Fibroblast of skin of back (primary cell): ENCODE data around the gene TSC2.
A peak's percentile ranks its signal among the peaks of the same experiment; 100 is the strongest.
"Not testable (repeated sequence)": the region's sequence is repeated elsewhere in the genome, so short reads cannot be mapped to it uniquely, and the experiment has no call there.

Experiments
- DNase-seq: peaks from one replicate; pipeline ENCODE4 v3.0.0-alpha.2; 2013

Gene TSC2

GRCh38 chr16:2009791-2010510 is 37.8 kb upstream of the TSC2 start, which contains the start of gene ZNF598:
ZNF598 (minus strand) TSS chr16:2009821.
- peak; percentile 91 for DNase-seq

DNA sequence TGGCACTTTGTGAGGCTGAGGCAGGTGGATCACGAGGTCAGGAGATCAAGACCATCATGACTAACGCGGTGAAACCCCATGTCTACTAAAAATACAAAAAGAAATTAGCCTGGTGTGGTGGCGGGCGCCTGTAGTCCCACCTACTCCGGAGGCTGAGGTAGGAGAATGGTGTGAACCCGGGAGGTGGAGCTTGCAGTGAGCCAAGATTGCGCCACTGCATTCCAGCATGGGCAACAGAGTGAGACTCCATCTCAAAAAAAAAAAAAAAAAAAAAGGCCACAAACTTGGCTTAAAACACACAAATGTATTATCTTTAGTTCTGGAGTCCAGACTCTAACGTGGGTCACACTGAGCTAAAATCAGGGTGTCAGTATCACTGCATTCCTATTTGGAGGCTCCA is 36.1 kb upstream of the TSC2 start:
- DNase-seq: not testable (repeated sequence)

- no peak for DNase-seq
Observed at GRCh38 chr16:2013527-2013926, 34.3 kb upstream of the TSC2 start.

DNA sequence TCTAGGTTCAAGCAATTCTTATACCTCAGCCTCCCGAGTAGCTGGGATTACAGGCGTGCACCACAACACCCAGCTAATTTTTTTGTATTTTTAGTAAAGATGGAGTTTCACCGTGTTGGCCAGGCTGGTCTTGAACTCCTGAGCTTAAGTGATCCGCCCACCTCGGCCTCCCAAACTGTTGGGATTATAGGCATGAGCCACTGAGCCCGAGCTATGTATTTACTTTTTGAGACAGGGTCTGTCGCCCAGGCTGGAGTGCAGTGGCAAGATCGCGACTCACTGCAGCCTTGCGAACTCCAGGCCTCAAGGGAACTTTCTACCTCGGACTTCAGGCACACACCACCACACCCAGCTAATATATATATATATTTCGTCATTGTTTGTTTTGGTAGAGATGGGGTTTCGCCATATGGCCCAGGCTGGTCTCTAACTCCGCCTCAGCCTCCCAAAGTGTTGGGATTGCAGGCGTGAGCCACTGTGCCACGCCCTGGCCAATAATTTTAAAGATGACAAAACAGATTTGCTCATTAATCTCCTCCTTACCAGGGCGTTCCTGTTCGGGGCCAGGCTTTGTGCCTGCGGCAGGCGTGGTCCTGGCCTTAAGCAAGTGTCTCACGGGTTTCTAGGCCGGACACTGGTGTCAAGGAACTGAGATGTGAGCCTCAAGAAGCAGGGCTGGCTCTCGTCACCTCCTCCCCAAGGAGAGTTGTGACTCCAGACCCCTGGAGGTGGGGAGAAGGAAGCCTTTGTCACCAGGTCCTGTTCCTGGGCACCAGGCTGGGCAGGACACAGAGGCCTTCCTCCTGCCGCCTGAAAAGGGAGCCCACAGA is 32.5 kb upstream of the TSC2 start:
- peak; percentile 61 for DNase-seq

GRCh38 chr16:2015947-2016208 is 31.9 kb upstream of the TSC2 start:
- DNase-seq: no peak

- DNase-seq: no peak
Observed at GRCh38 chr16:2016407-2016922, 31.3 kb upstream of the TSC2 start.

GRCh38 chr16:2019518-2019920 is 28.3 kb upstream of the TSC2 start, which contains the start of gene NPW:
NPW (plus strand) TSS chr16:2019785.
- DNase-seq: no peak

- no peak for DNase-seq
Observed at GRCh38 chr16:2019921-2020831, 27.6 kb upstream of the TSC2 start.

DNA sequence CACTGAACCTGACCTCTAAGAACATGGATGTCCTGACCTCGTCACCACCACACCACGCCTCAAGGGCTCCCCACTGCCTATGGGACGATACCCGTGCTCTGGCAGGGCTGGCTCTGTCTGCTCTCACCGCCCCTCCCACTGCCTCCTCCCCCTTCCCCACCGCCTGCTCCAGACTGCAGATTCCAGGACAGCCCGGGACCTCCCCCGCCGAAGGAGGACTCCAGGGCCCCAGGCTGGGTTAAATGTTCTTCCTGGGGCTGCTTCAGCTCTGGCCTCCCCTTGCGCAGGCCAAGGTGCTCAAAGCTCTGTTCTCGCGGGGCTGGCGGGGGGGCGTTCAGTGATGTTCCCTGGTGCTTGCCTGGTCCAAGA is 25.1 kb upstream of the TSC2 start:
- DNase-seq: peak; percentile 75

GRCh38 chr16:2023092-2024031 is 24.4 kb upstream of the TSC2 start:
- DNase-seq: peak; percentile 82

DNA sequence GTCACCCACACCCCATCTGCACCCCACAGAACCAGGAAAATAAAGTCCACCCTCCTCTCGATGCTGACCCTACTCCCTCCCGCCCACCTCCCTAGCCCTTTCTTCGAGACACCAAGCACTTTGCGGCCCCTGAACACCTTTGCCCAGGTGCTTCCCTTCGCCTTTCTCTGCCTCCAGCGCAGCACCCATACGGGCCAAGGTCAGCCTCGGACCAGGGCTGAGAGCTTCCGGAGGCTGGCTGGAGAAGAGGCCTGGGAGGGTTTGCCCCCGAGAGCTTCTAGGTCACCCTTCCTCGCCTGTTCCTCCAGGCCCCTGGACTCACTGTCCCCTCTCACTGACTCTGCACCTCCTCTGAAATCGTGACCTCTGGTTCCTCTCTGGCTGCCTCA is 23.8 kb upstream of the TSC2 start:
- no peak for DNase-seq

- DNase-seq: no peak
Observed at GRCh38 chr16:2025251-2025650, 22.5 kb upstream of the TSC2 start.

DNA sequence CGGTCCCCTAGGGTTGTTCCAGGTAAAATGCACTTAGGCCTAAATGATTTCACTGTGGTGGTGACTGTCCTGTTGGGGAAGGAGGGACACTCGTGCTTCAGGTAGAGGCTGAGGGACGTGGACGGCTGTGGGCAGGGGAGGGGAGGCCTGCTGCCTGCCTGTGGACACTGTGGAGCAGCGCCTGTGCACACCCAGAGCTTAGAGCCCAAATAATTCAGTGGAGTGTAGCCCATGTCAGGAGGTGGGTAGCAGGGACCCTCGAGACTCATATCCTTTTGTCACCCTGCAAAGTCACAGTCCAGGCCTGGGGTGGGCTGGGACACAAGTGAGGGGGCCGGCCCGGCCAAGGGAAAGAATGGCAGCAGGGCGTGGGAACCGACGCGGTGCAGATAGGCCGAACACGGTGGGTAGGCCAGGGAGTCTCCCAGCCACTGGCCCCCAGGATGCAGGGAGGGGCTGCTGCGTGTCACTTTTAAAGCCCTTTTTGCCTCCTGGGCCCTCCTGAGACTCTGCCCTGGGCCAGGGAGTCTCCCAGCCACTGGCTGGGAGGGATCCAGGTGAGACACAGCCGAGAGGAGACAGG is 21.8 kb upstream of the TSC2 start:
- DNase-seq: no peak

DNA sequence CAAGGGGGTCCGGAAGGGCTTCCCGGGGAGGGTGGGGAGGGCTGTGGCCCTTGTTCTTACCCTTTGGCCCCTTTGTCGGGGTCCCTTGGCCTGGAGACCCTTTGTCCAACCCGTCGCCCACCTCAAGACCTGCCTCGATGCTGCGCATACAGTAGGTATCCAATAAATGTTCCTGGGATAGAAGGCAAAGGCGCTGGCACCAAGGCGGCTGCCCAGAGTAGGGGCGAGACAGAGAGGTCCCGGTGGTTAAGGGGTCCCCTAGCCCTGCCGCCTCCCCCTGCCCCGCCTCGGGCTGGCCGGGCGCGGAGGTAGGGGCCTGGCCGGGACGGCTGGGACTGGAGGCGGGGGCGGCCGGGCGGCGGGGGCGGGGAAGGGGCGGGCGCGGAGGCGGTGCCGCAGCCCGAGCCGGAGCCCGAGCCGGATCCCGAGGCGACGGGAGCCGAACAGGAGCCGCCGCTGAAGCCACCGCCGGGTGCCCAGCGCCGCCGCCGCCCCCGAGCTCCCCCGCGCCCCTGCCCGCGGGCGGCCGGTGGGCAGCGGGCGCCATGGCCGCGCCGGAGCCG is 21.2 kb upstream of the TSC2 start, which contains the start of gene NHERF2:
TSS of gene NHERF2 (plus strand) at position 442 of the 563 bp plus-strand sequence. CDS start at position 546, 104 bp downstream.
- no peak for DNase-seq

- peak; percentile 59 for DNase-seq
Observed at GRCh38 chr16:2027024-2028010, 20.5 kb upstream of the TSC2 start.

GRCh38 chr16:2028146-2028545 is 19.6 kb upstream of the TSC2 start:
- DNase-seq: no peak

DNA sequence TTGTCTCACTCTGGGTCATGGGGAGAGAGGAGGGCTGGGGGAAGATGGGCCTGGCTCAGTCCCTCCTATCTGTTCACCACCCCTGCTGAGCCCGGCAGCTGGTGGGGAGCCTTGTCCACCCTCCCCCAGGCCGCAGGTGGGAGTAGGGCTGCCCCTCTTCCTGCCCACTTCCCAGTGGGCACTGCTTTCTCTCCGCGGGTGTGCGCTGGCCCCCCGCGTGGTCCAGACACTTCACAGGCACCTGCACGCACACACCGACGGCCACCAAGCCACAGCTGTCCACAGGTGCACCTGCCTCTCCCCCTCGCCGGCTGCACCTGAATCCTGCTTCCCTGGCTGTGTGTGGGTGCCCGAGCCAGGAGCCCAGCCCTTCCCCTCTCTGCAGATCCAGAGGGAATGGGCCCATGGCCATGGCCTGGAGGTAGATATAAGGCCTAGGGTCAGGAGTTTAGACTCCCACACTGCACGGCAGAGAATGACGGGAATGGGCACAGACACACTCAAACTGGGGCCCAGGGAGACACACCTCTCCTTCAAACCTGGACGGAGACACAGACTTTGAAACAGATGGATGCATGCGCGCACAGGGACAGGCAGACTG is 19.1 kb upstream of the TSC2 start:
- no peak for DNase-seq

DNA sequence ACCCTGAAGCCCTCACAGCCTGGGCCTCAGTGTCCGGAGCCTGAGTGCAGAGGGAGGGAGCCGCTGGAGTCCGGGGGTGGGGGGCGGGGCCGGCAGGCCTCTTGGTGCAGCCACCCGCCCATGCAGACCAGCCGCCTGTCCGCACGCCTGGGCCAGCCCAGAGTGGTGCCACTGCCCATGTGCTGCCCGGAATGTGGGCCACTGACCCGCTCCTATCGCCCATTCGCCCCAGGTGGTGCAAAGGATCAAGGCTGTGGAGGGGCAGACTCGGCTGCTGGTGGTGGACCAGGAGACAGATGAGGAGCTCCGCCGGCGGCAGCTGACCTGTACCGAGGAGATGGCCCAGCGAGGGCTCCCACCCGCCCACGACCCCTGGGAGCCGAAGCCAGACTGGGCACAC is 18.4 kb upstream of the TSC2 start:
- DNase-seq: no peak

GRCh38 chr16:2030036-2030435 is 17.7 kb upstream of the TSC2 start:
- no peak for DNase-seq
